NCI-H1417 (cell line): Measurements from ENCODE around the gene SERPINB5.

Experiments
- DNase-seq, 3 experiments: peaks; one replicate each; lab custom pipeline; 2025; lab: John Stamatoyannopoulos, UW

The SERPINB5 gene

GRCh38 chr18:63470751-63471150, 6.0 kb upstream of the SERPINB5 start:
- DNase-seq = no peak

- DNase-seq = no peak
Measured at GRCh38 chr18:63472380-63472779, 4.4 kb upstream of the SERPINB5 start.

GRCh38 chr18:63477200-63477599, 442 bp downstream of the SERPINB5 start:
- DNase-seq = no peak

GRCh38 chr18:63477968-63478367, 1.2 kb downstream of the SERPINB5 start:
- peak in 1 of 3 experiments; percentile 12 for DNase-seq

- DNase-seq = no peak
Measured at GRCh38 chr18:63479826-63480225, 3.1 kb downstream of the SERPINB5 start.

GRCh38 chr18:63480476-63480875, 3.7 kb downstream of the SERPINB5 start:
- no peak for DNase-seq

GRCh38 chr18:63480915-63481314, 4.2 kb downstream of the SERPINB5 start:
- DNase-seq = no peak

- no peak for DNase-seq
Measured at GRCh38 chr18:63487676-63488075, 10.9 kb downstream of the SERPINB5 start.

GRCh38 chr18:63488160-63488559, 11.4 kb downstream of the SERPINB5 start:
- DNase-seq = no peak

GRCh38 chr18:63492851-63493250, 16.1 kb downstream of the SERPINB5 start:
- DNase-seq = no peak

- no peak for DNase-seq
Measured at GRCh38 chr18:63495675-63496074, 18.9 kb downstream of the SERPINB5 start.

- DNase-seq = peak in 2 of 3 experiments; percentile 33 to 53
Measured at GRCh38 chr18:63505566-63506335, 29.0 kb downstream of the SERPINB5 start.

GRCh38 chr18:63506336-63506646, 29.5 kb downstream of the SERPINB5 start:
- DNase-seq = no peak

- peak in 1 of 3 experiments; percentile 23 for DNase-seq
Measured at GRCh38 chr18:63508596-63508995, 31.8 kb downstream of the SERPINB5 start.

- DNase-seq = peak in 2 of 3 experiments; percentile 31 to 43
Measured at GRCh38 chr18:63511285-63511684, 34.5 kb downstream of the SERPINB5 start.

- no peak for DNase-seq
Measured at GRCh38 chr18:63514326-63514725, 37.6 kb downstream of the SERPINB5 start.

- peak in 1 of 3 experiments; percentile 54 for DNase-seq
Measured at GRCh38 chr18:63514888-63515678, 38.3 kb downstream of the SERPINB5 start.

GRCh38 chr18:63515801-63516200, 39.0 kb downstream of the SERPINB5 start:
- no peak for DNase-seq

- peak; percentile 77 to 98 (median 80) for DNase-seq
Measured at GRCh38 chr18:63518178-63519012, 41.6 kb downstream of the SERPINB5 start.

- no peak for DNase-seq
Measured at GRCh38 chr18:63520053-63520685, 43.4 kb downstream of the SERPINB5 start.

- DNase-seq = no peak
Measured at GRCh38 chr18:63523660-63524059, 46.9 kb downstream of the SERPINB5 start.

- DNase-seq = no peak
Measured at GRCh38 chr18:63527251-63527650, 50.5 kb downstream of the SERPINB5 start.
